DND-41 (cell line): Measurements from ENCODE around the gene MTFR2.

Experiments used
- ATAC-seq: fragments of 200-7000 bp; cut with Tn5 transposase; 3 replicates; pipeline ENCODE4 v1.9.1; 2021; ENCODE audit warnings: low read depth; ENCODE audit not compliant: insufficient read depth
- DNase-seq: peaks from one replicate; pipeline ENCODE4 v3.0.0-alpha.2; 2020
- H2AFZ ChIP-seq: 2 replicates; pipeline ENCODE4 v1.6.0; 2012; ENCODE audit warnings: low read depth, low read length
- H3K27ac ChIP-seq: 2 replicates; pipeline ENCODE4 v1.5.1; 2012; ENCODE audit warnings: low read length, inconsistent platforms
- H3K27me3 ChIP-seq: fragments of 200-600 bp; sonication (generic); 2 replicates; pipeline ENCODE4 v1.6.0; 2012; ENCODE audit warnings: low read length, mild to moderate bottlenecking, inconsistent platforms; ENCODE audit not compliant: insufficient read depth, poor library complexity
- H3K36me3 ChIP-seq: 2 replicates; pipeline ENCODE4 v1.5.1; 2012; ENCODE audit warnings: low read length, inconsistent platforms; ENCODE audit not compliant: insufficient read depth
- H3K4me1 ChIP-seq: 2 replicates; pipeline ENCODE4 v1.5.1; 2012; ENCODE audit warnings: mild to moderate bottlenecking, low read length; ENCODE audit not compliant: insufficient read depth
- H3K4me2 ChIP-seq: 2 replicates; pipeline ENCODE4 v1.6.0; 2012; ENCODE audit warnings: mild to moderate bottlenecking, moderate library complexity, low read length, inconsistent platforms; ENCODE audit not compliant: insufficient read depth
- H3K4me3 ChIP-seq, 2 experiments: fragments of 200-600 bp in 1 of 2; shearing (Covaris generic) in 1 of 2; 2 replicates each; pipeline ENCODE4 v1.5.1; 2012 to 2016; ENCODE audit warnings: inconsistent platforms in 2 of 2, low read length in 2 of 2, mild to moderate bottlenecking in 2 of 2, low read depth in 1 of 2, moderate library complexity in 1 of 2
- H3K79me2 ChIP-seq: 2 replicates; pipeline ENCODE4 v1.6.0; 2012; ENCODE audit warnings: low read length, inconsistent platforms; ENCODE audit not compliant: insufficient read depth
- H3K9ac ChIP-seq: 2 replicates; pipeline ENCODE4 v1.6.0; 2012; ENCODE audit warnings: low read depth, mild to moderate bottlenecking, inconsistent platforms, low read length, moderate library complexity
- H3K9me3 ChIP-seq: 2 replicates; pipeline ENCODE4 v1.5.1; 2012; ENCODE audit warnings: low read length, moderate library complexity, mild to moderate bottlenecking, inconsistent platforms; ENCODE audit not compliant: insufficient read depth, severe bottlenecking
- H4K20me1 ChIP-seq: 2 replicates; pipeline ENCODE4 v1.6.0; 2012; ENCODE audit warnings: low read length; ENCODE audit not compliant: insufficient read depth
- CTCF ChIP-seq: IDR thresholded peaks from 2 replicates; pipeline ENCODE4 v1.5.1; 2012; ENCODE audit warnings: borderline replicate concordance, low read length, moderate library complexity, mild to moderate bottlenecking; ENCODE audit not compliant: poor library complexity, severe bottlenecking; ENCODE audit errors: extremely low read depth
- EZH2 ChIP-seq: IDR thresholded peaks from 3 replicates; pipeline ENCODE4 v1.6.1; 2012; ENCODE audit warnings: borderline replicate concordance, low read depth, mild to moderate bottlenecking, moderate library complexity, low read length, inconsistent platforms; ENCODE audit not compliant: severe bottlenecking

The MTFR2 gene

DNA sequence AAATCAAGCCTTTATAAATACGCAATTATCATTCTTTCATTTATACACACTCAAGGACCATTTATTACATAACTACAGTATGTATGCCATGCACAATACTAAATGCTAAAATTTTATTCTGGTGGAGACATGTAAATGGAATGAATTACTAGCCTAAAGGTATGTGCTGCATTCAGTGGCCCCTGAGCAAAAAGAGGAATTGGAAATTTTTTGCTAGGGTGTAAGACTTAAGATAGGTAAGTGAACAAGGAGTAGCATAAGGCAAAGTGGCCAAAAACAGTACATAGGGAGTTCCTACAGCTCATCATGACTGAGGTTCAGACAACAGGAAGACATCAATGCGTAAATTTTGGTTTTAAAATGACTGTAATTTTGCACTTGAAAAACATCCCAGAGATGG, 2.3 kb upstream of the MTFR2 start:
- Histone ChIP-seq H3K9ac (no peak overlapping the region), H3K4me1 (peaks cover 33% of the 10 kb centered on the region), H3K27me3 (no peaks in the 10 kb centered on the region), H2AFZ (no peak overlapping the region), H3K27ac (no peak overlapping the region), H3K4me3 (no peak overlapping the region), H3K36me3 (peaks cover 19% of the 10 kb centered on the region), H4K20me1 (no peaks in the 10 kb centered on the region; the same call in 1 of the 2 replicates), H3K4me2 (no peak overlapping the region), H3K79me2 (peaks cover 25% of the 10 kb centered on the region), H3K9me3 (no peaks in the 10 kb centered on the region)
- ATAC-seq: no peak
- TF ChIP-seq EZH2: no peak
- no peak for TF ChIP-seq CTCF
- DNase-seq: no peak

DNA sequence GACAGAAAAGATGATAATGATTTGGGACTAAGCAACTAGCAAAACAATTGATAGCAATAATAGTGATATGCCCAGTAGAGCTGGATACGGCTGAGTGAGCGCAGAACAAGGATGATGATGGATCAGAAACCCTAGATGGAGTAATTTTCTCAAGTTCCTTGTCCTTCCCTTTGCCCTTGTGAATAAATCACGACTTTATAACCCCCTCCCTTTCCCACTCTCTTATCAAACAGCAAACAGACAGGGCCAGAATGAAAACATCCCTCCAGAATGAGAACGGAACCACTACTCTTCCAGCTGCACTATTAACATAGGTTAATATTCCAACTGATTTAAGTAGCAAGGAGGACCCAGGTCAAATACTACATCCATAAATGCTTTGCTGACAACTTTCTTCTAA, 1.3 kb upstream of the MTFR2 start:
- TF ChIP-seq EZH2 (no peak), CTCF (no peak)
- Histone ChIP-seq H3K9me3 (no peaks in the 10 kb centered on the region), H3K4me2 (peak overlapping the region; percentile 85), H3K36me3 (peaks cover 11% of the 10 kb centered on the region), H3K4me1 (peaks cover 33% of the 10 kb centered on the region), H3K9ac (peak overlapping the region; percentile 74; the same call in 1 of the 2 replicates), H4K20me1 (no peaks in the 10 kb centered on the region; the same call in 1 of the 2 replicates), H3K27me3 (no peaks in the 10 kb centered on the region), H3K27ac (no peak overlapping the region), H2AFZ (peak overlapping the region; percentile 88), H3K4me3 (peak overlapping the region in 1 of 2 experiments; percentile 92; a peak in 2 of 4 replicates), H3K79me2 (peaks cover 36% of the 10 kb centered on the region)
- DNase-seq (no peak), ATAC-seq (no peak)

DNA sequence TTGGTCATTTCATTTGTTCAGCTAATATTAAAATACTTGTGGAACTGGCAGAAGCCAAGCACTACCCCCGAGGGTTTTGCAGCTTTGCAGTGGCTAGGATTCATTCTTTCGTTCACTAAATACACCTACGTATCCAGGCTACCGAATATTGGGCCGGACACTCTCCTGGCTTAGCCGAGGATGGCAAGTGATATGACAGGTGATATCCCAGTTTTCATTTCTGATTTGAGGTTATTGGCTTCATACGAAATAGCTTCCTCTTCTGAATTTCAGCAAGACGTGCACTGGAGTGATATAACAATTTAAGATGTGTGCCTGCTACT, 536 bp upstream of the MTFR2 start:
- peaks cover 43% of the 10 kb centered on the region for H3K79me2 ChIP-seq
- peak overlapping the region; percentile 82 to 92 for H3K4me3 ChIP-seq
- H4K20me1 ChIP-seq: no peaks in the 10 kb centered on the region
- peak; percentile 7; the same call in 2 of the 3 replicates for ATAC-seq
- no peaks in the 10 kb centered on the region for H3K27me3 ChIP-seq
- no peaks in the 10 kb centered on the region for H3K9me3 ChIP-seq
- TF ChIP-seq EZH2 (no peak), CTCF (no peak)
- H3K27ac ChIP-seq: peak overlapping the region; percentile 76
- peaks cover 17% of the 10 kb centered on the region for H3K36me3 ChIP-seq
- peak overlapping the region; percentile 85 for H3K4me2 ChIP-seq
- peaks cover 33% of the 10 kb centered on the region for H3K4me1 ChIP-seq
- H3K9ac ChIP-seq: peak overlapping the region; percentile 74
- DNase-seq: no peak
- H2AFZ ChIP-seq: peak overlapping the region; percentile 88

DNA sequence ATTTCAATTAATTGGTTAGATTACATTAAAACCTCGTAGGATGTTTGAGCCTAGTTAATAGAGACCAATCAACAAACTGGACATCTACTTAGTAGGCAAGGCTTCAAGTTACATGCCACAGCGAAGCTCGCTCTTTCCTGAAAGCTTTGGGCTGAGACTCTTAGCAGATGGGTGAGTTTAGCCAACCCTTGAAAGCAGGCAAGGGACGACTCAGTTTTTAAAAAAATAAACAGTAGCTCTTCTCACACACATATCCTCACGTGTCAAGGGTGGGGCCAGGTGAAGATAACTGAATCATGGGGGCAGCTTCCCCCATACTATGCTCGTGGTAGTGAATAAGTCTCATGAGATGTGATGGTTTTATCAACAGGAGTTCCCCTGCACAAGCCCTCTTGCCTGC, 775 bp downstream of the MTFR2 start:
- H3K9me3 ChIP-seq: no peaks in the 10 kb centered on the region
- no peak for TF ChIP-seq CTCF
- no peak for TF ChIP-seq EZH2
- H4K20me1 ChIP-seq: no peaks in the 10 kb centered on the region
- H3K4me2 ChIP-seq: peak overlapping the region; percentile 82
- H2AFZ ChIP-seq: peak overlapping the region; percentile 90
- peak overlapping the region; percentile 82 to 92 for H3K4me3 ChIP-seq
- H3K9ac ChIP-seq: peak overlapping the region; percentile 74
- peaks cover 25% of the 10 kb centered on the region for H3K36me3 ChIP-seq
- DNase-seq (no peak), ATAC-seq (no peak)
- H3K27ac ChIP-seq: peak overlapping the region; percentile 77
- H3K4me1 ChIP-seq: peaks cover 33% of the 10 kb centered on the region
- H3K79me2 ChIP-seq: peaks cover 51% of the 10 kb centered on the region
- H3K27me3 ChIP-seq: no peaks in the 10 kb centered on the region
